K562 (cell line): ENCODE measurements around the gene ZBTB38. TPM values are rescaled to one million over a fixed set of nuclear protein-coding genes. Genes with fewer than 3 reads are reported as not detected.
A peak's percentile ranks its signal among the peaks of the same experiment; 100 is the strongest.

ENCODE experiments used
- ARID1B ChIP-seq: fragments of 450-650 bp; IDR thresholded peaks from 2 replicates; pipeline ENCODE4 v1.6.1; 2016; ENCODE audit warnings: antibody characterized with exemption, mild to moderate bottlenecking, inconsistent platforms
- BRCA1 ChIP-seq, 2 experiments: fragments of 450-650 bp in 1 of 2; sonication (generic) in 1 of 2; formaldehyde crosslinking in 1 of 2; IDR thresholded peaks; 2 replicates each; pipeline versions ENCODE4 v1.5.0 to v1.6.1; 2017 to 2020; ENCODE audit warnings: mild to moderate bottlenecking in 1 of 2, missing genetic modification reagents in 1 of 2
- CBFB ChIP-seq: sonication (generic); formaldehyde crosslinking; IDR thresholded peaks from 2 replicates; pipeline ENCODE4 v1.4.0; 2020; ENCODE audit warnings: mild to moderate bottlenecking, missing genetic modification reagents
- CREBBP ChIP-seq: IDR thresholded peaks from one replicate; pipeline ENCODE4 v1.6.1; 2012; ENCODE audit warnings: low read depth, mild to moderate bottlenecking, control low read depth, inconsistent platforms, low read length
- CSDE1 ChIP-seq, 2 experiments: fragments of 450-650 bp; IDR thresholded peaks; 2 replicates each; pipeline ENCODE4 v1.6.1; 2016; ENCODE audit warnings: mild to moderate bottlenecking in 1 of 2
- CXXC5 ChIP-seq: fragments of 250-450 bp; sonication (Bioruptor Pico); IDR thresholded peaks from 2 replicates; pipeline ENCODE4 v1.8.0; 2022; ENCODE audit warnings: inconsistent platforms, mild to moderate bottlenecking, moderate library complexity
- DDX20 ChIP-seq: fragments of 450-650 bp; IDR thresholded peaks from 2 replicates; pipeline ENCODE4 v1.6.1; 2016; ENCODE audit warnings: missing genetic modification characterization, low read depth, mild to moderate bottlenecking, missing compliant biosample characterization, moderate library complexity
- FOXA1 ChIP-seq: fragments of 450-650 bp; IDR thresholded peaks from 2 replicates; pipeline ENCODE4 v1.6.1; 2016; ENCODE audit warnings: mild to moderate bottlenecking, borderline replicate concordance
- HMG20B ChIP-seq: fragments of 250-450 bp; sonication (Bioruptor Pico); IDR thresholded peaks from 2 replicates; pipeline ENCODE4 v1.5.0; 2021; ENCODE audit warnings: mild to moderate bottlenecking
- IRF2 ChIP-seq: sonication (generic); formaldehyde crosslinking; IDR thresholded peaks from 2 replicates; pipeline ENCODE4 v1.8.1; 2022; ENCODE audit warnings: mild to moderate bottlenecking, missing genetic modification reagents
- MAFK ChIP-seq: IDR thresholded peaks from 2 replicates; pipeline ENCODE4 v1.6.1; 2011; ENCODE audit warnings: low read length, improper control_type of control experiment
- NBN ChIP-seq: fragments of 450-650 bp; IDR thresholded peaks from 2 replicates; pipeline ENCODE4 v1.6.1; 2016; ENCODE audit warnings: low read depth, mild to moderate bottlenecking
- NRF1 ChIP-seq, 2 experiments: fragments of 450-650 bp; IDR thresholded peaks in 1 of 2; conservative IDR thresholded peaks in 1 of 2; 2 replicates each; pipeline ENCODE4 v1.6.1; 2014; ENCODE audit warnings: mild to moderate bottlenecking in 2 of 2
- PYGO2 ChIP-seq: fragments of 450-650 bp; IDR thresholded peaks from 2 replicates; pipeline ENCODE4 v1.6.1; 2016; ENCODE audit warnings: mild to moderate bottlenecking, missing genetic modification characterization, moderate library complexity, missing compliant biosample characterization
- RBM39 ChIP-seq: fragments of 200-400 bp; formaldehyde crosslinking; optimal IDR thresholded peaks from 2 replicates; pipeline ENCODE3; 2018; ENCODE audit warnings: low read depth, low read length
- RNF2 ChIP-seq: sonication (generic); IDR thresholded peaks from 2 replicates; pipeline ENCODE4 v1.6.1; 2016
- SETDB1 ChIP-seq: IDR thresholded peaks from one replicate; pipeline ENCODE4 v1.6.1; 2012; ENCODE audit warnings: low read length, control low read depth, inconsistent platforms
- SPI1 ChIP-seq: IDR thresholded peaks from 2 replicates; pipeline ENCODE4 v1.6.1; 2011; ENCODE audit warnings: low read depth, low read length, control low read depth, borderline replicate concordance
- SREBF1 ChIP-seq: fragments of 150-350 bp; IDR thresholded peaks from 2 replicates; pipeline ENCODE4 v1.6.1; 2014; ENCODE audit warnings: antibody characterized with exemption, low read depth, low read length, borderline replicate concordance
- TAF7 ChIP-seq: fragments of 450-650 bp; IDR thresholded peaks from 2 replicates; pipeline ENCODE4 v1.6.1; 2016; ENCODE audit warnings: missing genetic modification characterization, missing compliant biosample characterization
- TEAD2 ChIP-seq: fragments of 450-650 bp; IDR thresholded peaks from 2 replicates; pipeline ENCODE4 v1.6.1; 2016; ENCODE audit warnings: missing genetic modification characterization, control low read depth, missing compliant biosample characterization
- TGIF2 ChIP-seq: sonication (generic); formaldehyde crosslinking; IDR thresholded peaks from 2 replicates; pipeline ENCODE4 v1.8.1; 2022; ENCODE audit warnings: mild to moderate bottlenecking, missing genetic modification reagents, moderate library complexity
- ZBTB1 ChIP-seq: sonication (generic); formaldehyde crosslinking; IDR thresholded peaks from 2 replicates; pipeline ENCODE4 v1.8.1; 2023; ENCODE audit warnings: missing genetic modification reagents, low read depth, mild to moderate bottlenecking, borderline replicate concordance
- ZNF431 ChIP-seq: sonication (generic); formaldehyde crosslinking; IDR thresholded peaks from 2 replicates; pipeline ENCODE4 v1.8.0; 2022; ENCODE audit warnings: mild to moderate bottlenecking, missing genetic modification reagents
- ZNF785 ChIP-seq: fragments of 250-450 bp; sonication (Bioruptor Pico); IDR thresholded peaks from 2 replicates; pipeline ENCODE4 v1.4.0; 2020; ENCODE audit warnings: mild to moderate bottlenecking
- polyA plus RNA-seq, 8 experiments: library from polyadenylated mRNA; depleted of rRNA in 4 of 8; stranded (reverse) in 5 of 8; unstranded in 3 of 8; fragments of >200 nt; fragmentation: Nextera tagmentation in 2 of 8; fragmentation: Illumina TruSeq in 1 of 8; extraction: Ambion mirVana in 2 of 8; extraction: Trizol in 1 of 8; gene quantifications; 2 replicates each; pipeline versions ENCODE4 v1.2.1 to v1.2.3, GENCODE V29; 2011 to 2014; ENCODE audit warnings: inconsistent platforms in 1 of 8, missing spikeins in 1 of 8
- total RNA-seq, 7 experiments: library from RNA; depleted of rRNA in 6 of 7; stranded (reverse); fragments of >200 nt in 6 of 7; fragmentation: Illumina TruSeq in 2 of 7; extraction: Trizol in 2 of 7; gene quantifications; 2 replicates each; pipeline versions ENCODE4 v1.2.1 to v1.2.3, GENCODE V29; 2011 to 2021; ENCODE audit warnings: low replicate concordance in 1 of 7
- TF ChIP-seq, protein P1 (sequence below): sonication (generic); formaldehyde crosslinking; IDR thresholded peaks from 2 replicates; pipeline ENCODE4 v1.8.0; 2022; ENCODE audit warnings: missing genetic modification reagents, mild to moderate bottlenecking, borderline replicate concordance
- TF ChIP-seq, protein P2 (sequence below): IDR thresholded peaks from 2 replicates; pipeline ENCODE4 v1.6.1; 2011; ENCODE audit warnings: borderline replicate concordance, low read depth, mild to moderate bottlenecking, moderate library complexity, low read length; ENCODE audit not compliant: insufficient read depth, poor library complexity, severe bottlenecking

ZBTB38 gene
- total and polyA plus RNA-seq, 9 of the 15 experiments (the other 6 are each of a cell fraction or from before 2014, with no cell fraction given): 12.1 to 39.4 (median 22.9) TPM

- no peak for TF ChIP-seq IRF2 (CRISPR knock-in tag)
- TF ChIP-seq SETDB1: no peak
- TF ChIP-seq, protein P1, sequence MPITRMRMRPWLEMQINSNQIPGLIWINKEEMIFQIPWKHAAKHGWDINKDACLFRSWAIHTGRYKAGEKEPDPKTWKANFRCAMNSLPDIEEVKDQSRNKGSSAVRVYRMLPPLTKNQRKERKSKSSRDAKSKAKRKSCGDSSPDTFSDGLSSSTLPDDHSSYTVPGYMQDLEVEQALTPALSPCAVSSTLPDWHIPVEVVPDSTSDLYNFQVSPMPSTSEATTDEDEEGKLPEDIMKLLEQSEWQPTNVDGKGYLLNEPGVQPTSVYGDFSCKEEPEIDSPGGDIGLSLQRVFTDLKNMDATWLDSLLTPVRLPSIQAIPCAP: no peak
- TF ChIP-seq ZBTB1 (CRISPR knock-in tag): no peak
- 0 out of 2 replicates have a peak, but pooled peaks have one; percentile 38 for TF ChIP-seq RNF2
- no peak; the same call in 1 of the 2 replicates for TF ChIP-seq PYGO2
- no peak for TF ChIP-seq MAFK
- TF ChIP-seq CBFB: no peak
- TF ChIP-seq NBN: no peak
- TF ChIP-seq TAF7: no peak
- TF ChIP-seq SREBF1: no peak
- TF ChIP-seq RBM39: no peak
- TF ChIP-seq ARID1B: peak; percentile 66
- TF ChIP-seq DDX20 (tag): no peak
- TF ChIP-seq BRCA1 (IDR thresholded peaks at IDR 0.05): no peak
- TF ChIP-seq BRCA1 (CRISPR knock-in tag; IDR thresholded peaks at IDR 0.05): no peak
- no peak for TF ChIP-seq ZNF431 (CRISPR knock-in tag)
- TF ChIP-seq TEAD2 (tag): no peak
- TF ChIP-seq, protein P2, sequence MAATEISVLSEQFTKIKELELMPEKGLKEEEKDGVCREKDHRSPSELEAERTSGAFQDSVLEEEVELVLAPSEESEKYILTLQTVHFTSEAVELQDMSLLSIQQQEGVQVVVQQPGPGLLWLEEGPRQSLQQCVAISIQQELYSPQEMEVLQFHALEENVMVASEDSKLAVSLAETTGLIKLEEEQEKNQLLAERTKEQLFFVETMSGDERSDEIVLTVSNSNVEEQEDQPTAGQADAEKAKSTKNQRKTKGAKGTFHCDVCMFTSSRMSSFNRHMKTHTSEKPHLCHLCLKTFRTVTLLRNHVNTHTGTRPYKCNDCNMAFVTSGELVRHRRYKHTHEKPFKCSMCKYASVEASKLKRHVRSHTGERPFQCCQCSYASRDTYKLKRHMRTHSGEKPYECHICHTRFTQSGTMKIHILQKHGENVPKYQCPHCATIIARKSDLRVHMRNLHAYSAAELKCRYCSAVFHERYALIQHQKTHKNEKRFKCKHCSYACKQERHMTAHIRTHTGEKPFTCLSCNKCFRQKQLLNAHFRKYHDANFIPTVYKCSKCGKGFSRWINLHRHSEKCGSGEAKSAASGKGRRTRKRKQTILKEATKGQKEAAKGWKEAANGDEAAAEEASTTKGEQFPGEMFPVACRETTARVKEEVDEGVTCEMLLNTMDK: no peak
- TF ChIP-seq HMG20B: no peak
- TF ChIP-seq TGIF2: no peak
- no peak for TF ChIP-seq CREBBP
- TF ChIP-seq FOXA1: no peak
- no peak for TF ChIP-seq ZNF785 (CRISPR knock-in tag)
- peak; percentile 25; the same call in 1 of the 2 replicates for TF ChIP-seq CXXC5 (CRISPR knock-in tag)
- no peak for TF ChIP-seq SPI1
- no peak for TF ChIP-seq CSDE1 (IDR thresholded peaks at IDR 0.05)
- no peak for TF ChIP-seq NRF1 (conservative IDR thresholded peaks at IDR 0.05 in 1 of 2, IDR thresholded peaks at IDR 0.05 in 1 of 2)
Observed at GRCh38 chr3:141366285-141367037, 1.8 kb upstream of the ZBTB38 start (continued).
